Mesenchymal stem cell (in vitro differentiated cells and primary cell): ENCODE results near the gene CPNE8.

Experiments
- DNase-seq: peaks from one replicate; pipeline ENCODE4 v3.0.0-alpha.2; 2013
- H2AFZ ChIP-seq: one replicate; pipeline ENCODE4 v1.6.1; 2013; ENCODE audit warnings: low read depth, mild to moderate bottlenecking, control low read depth, inconsistent platforms, low read length, moderate library complexity
- H2AK5ac ChIP-seq: 2 replicates; pipeline ENCODE4 v1.6.1; 2013; ENCODE audit warnings: low read length, moderate library complexity, mild to moderate bottlenecking, inconsistent platforms; ENCODE audit not compliant: severe bottlenecking
- H2BK120ac ChIP-seq: one replicate; pipeline ENCODE4 v1.6.1; 2013; ENCODE audit warnings: low read depth, mild to moderate bottlenecking, inconsistent platforms, low read length, moderate library complexity
- H2BK12ac ChIP-seq, 2 experiments: one replicate each; pipeline ENCODE4 v1.6.1; 2013; ENCODE audit warnings: inconsistent platforms in 2 of 2, low read length in 2 of 2, mild to moderate bottlenecking in 2 of 2, moderate library complexity in 2 of 2, control low read depth in 1 of 2
- H2BK15ac ChIP-seq: one replicate; pipeline ENCODE4 v1.6.1; 2013; ENCODE audit warnings: mild to moderate bottlenecking, low read depth, inconsistent platforms; ENCODE audit not compliant: poor library complexity, severe bottlenecking
- H2BK5ac ChIP-seq: 2 replicates; pipeline ENCODE4 v1.6.1; 2013; ENCODE audit warnings: low read depth, mild to moderate bottlenecking, low read length, control low read depth, inconsistent platforms; ENCODE audit not compliant: poor library complexity, severe bottlenecking
- H3K14ac ChIP-seq, 2 experiments: one replicate each; pipeline ENCODE4 v1.6.1; 2013; ENCODE audit warnings: inconsistent platforms in 2 of 2, low read length in 2 of 2, control low read depth in 1 of 2, mild to moderate bottlenecking in 1 of 2, moderate library complexity in 1 of 2
- H3K18ac ChIP-seq, 2 experiments: one replicate each; pipeline ENCODE4 v1.6.1; 2013; ENCODE audit warnings: inconsistent platforms in 2 of 2, low read length in 2 of 2, control low read depth in 1 of 2, low read depth in 1 of 2, mild to moderate bottlenecking in 1 of 2
- H3K23ac ChIP-seq, 2 experiments: one replicate each; pipeline ENCODE4 v1.6.1; 2013; ENCODE audit warnings: inconsistent platforms in 2 of 2, low read length in 2 of 2, mild to moderate bottlenecking in 2 of 2, moderate library complexity in 2 of 2, control low read depth in 1 of 2
- H3K27ac ChIP-seq: 2 replicates; pipeline ENCODE4 v1.5.1; 2013; ENCODE audit warnings: mild to moderate bottlenecking, moderate library complexity, low read length, control low read depth, inconsistent platforms; ENCODE audit not compliant: poor library complexity, severe bottlenecking
- H3K27me3 ChIP-seq, 2 experiments: 2 replicates each; pipeline versions ENCODE4 v1.6.1 to v1.7.0; 2013; ENCODE audit warnings: low read length in 2 of 2, mild to moderate bottlenecking in 2 of 2, moderate library complexity in 2 of 2, control low read depth in 1 of 2, inconsistent platforms in 1 of 2; ENCODE audit not compliant: control insufficient read depth in 1 of 2, insufficient read depth in 1 of 2
- H3K36me3 ChIP-seq, 2 experiments: 2 replicates each; pipeline versions ENCODE4 v1.6.1 to v1.7.0; 2013; ENCODE audit warnings: low read length in 2 of 2, control low read depth in 1 of 2, inconsistent platforms in 1 of 2, low read depth in 1 of 2, mild to moderate bottlenecking in 1 of 2; ENCODE audit not compliant: insufficient read depth in 2 of 2, control insufficient read depth in 1 of 2
- H3K4ac ChIP-seq, 2 experiments: one replicate each; pipeline ENCODE4 v1.6.1; 2013; ENCODE audit warnings: inconsistent platforms in 2 of 2, low read length in 2 of 2, mild to moderate bottlenecking in 2 of 2, moderate library complexity in 2 of 2, control low read depth in 1 of 2, low read depth in 1 of 2
- H3K4me1 ChIP-seq: 2 replicates; pipeline ENCODE4 v1.6.1; 2013; ENCODE audit warnings: low read depth, low read length, control low read depth; ENCODE audit not compliant: control insufficient read depth, insufficient read depth
- H3K4me2 ChIP-seq: 2 replicates; pipeline ENCODE4 v1.6.1; 2013; ENCODE audit warnings: low read length, mild to moderate bottlenecking, inconsistent platforms; ENCODE audit not compliant: poor library complexity, severe bottlenecking
- H3K4me3 ChIP-seq, 2 experiments: 2 replicates each; pipeline versions ENCODE4 v1.5.1 to v1.7.0; 2013; ENCODE audit warnings: low read length in 2 of 2, mild to moderate bottlenecking in 2 of 2, control low read depth in 1 of 2, low read depth in 1 of 2; ENCODE audit not compliant: insufficient read depth in 1 of 2
- H3K79me1 ChIP-seq: replicated peaks from 2 replicates; pipeline ENCODE4 v1.6.1; 2013; ENCODE audit warnings: mild to moderate bottlenecking, control low read depth, low read length, inconsistent platforms; ENCODE audit not compliant: poor library complexity, severe bottlenecking
- H3K9ac ChIP-seq: 2 replicates; pipeline ENCODE4 v1.7.0; 2013; ENCODE audit warnings: mild to moderate bottlenecking, low read length, moderate library complexity
- H3K9me3 ChIP-seq: 2 replicates; pipeline ENCODE4 v1.7.0; 2013; ENCODE audit warnings: mild to moderate bottlenecking, low read length; ENCODE audit not compliant: control insufficient read depth
- H4K8ac ChIP-seq: one replicate; pipeline ENCODE4 v1.6.1; 2013; ENCODE audit warnings: inconsistent platforms, mild to moderate bottlenecking, low read length, moderate library complexity
- H4K91ac ChIP-seq: one replicate; pipeline ENCODE4 v1.6.1; 2013; ENCODE audit warnings: mild to moderate bottlenecking, low read length, inconsistent platforms
- WGBS: methylation state at CpG from one replicate; pipeline ENCODE4 v1.1.7; 2013; ENCODE audit warnings: mixed read lengths; 5-methylcytosine and 5-hydroxymethylcytosine counted together

The CPNE8 gene

GRCh38 chr12:38831715-38832114 lies 73.7 kb downstream of the CPNE8 start:
- Histone ChIP-seq H4K8ac (no peak overlapping the region), H4K91ac (no peak overlapping the region), H3K14ac (no peak overlapping the region), H3K4ac (no peak overlapping the region), H2AFZ (no peak overlapping the region), H3K36me3 (no peaks in the 10 kb centered on the region), H2BK5ac (no peak overlapping the region), H3K27ac (no peak overlapping the region), H3K18ac (no peak overlapping the region), H2BK15ac (no peak overlapping the region), H2BK12ac (no peak overlapping the region), H3K4me3 (no peak overlapping the region), H3K4me2 (no peak overlapping the region), H3K9ac (no peak overlapping the region), H3K9me3 (no peaks in the 10 kb centered on the region), H3K4me1 (no peaks in the 10 kb centered on the region), H2BK120ac (no peak overlapping the region), H3K27me3 (no peaks in the 10 kb centered on the region), H2AK5ac (no peak overlapping the region), H3K23ac (no peak overlapping the region), H3K79me1 (peaks cover 11% of the 10 kb centered on the region)
- DNase-seq: no peak
- WGBS: 96% methylated on average over 5 of the region's 5 CpGs

- Histone ChIP-seq H3K4me2 (no peak overlapping the region), H3K4me1 (no peaks in the 10 kb centered on the region), H2BK120ac (no peak overlapping the region), H2AFZ (no peak overlapping the region), H2AK5ac (no peak overlapping the region), H4K91ac (no peak overlapping the region), H3K18ac (no peak overlapping the region), H3K36me3 (no peaks in the 10 kb centered on the region), H3K9ac (no peak overlapping the region), H4K8ac (no peak overlapping the region), H3K23ac (no peak overlapping the region), H2BK12ac (no peak overlapping the region), H3K79me1 (peaks cover 1% of the 10 kb centered on the region), H3K14ac (no peak overlapping the region), H2BK15ac (no peak overlapping the region), H3K4ac (no peak overlapping the region), H3K27ac (no peak overlapping the region), H3K4me3 (no peak overlapping the region), H3K27me3 (no peaks in the 10 kb centered on the region), H3K9me3 (no peaks in the 10 kb centered on the region), H2BK5ac (no peak overlapping the region)
- WGBS: 86% methylated on average over 4 of the region's 4 CpGs
- DNase-seq: no peak
Measured at GRCh38 chr12:38825006-38825405, 80.4 kb downstream of the CPNE8 start.

GRCh38 chr12:38823738-38824137 lies 81.7 kb downstream of the CPNE8 start:
- H2BK15ac ChIP-seq: no peak overlapping the region
- no peak overlapping the region for H3K18ac ChIP-seq
- no peak overlapping the region for H3K23ac ChIP-seq
- no peak overlapping the region for H3K4me3 ChIP-seq
- no peak overlapping the region for H2BK12ac ChIP-seq
- no peak overlapping the region for H3K14ac ChIP-seq
- H3K27me3 ChIP-seq: no peaks in the 10 kb centered on the region
- 82% methylated on average over 4 of the region's 6 CpGs for WGBS
- no peak overlapping the region for H3K27ac ChIP-seq
- H2AK5ac ChIP-seq: no peak overlapping the region
- no peak overlapping the region for H2BK5ac ChIP-seq
- no peak overlapping the region for H3K4ac ChIP-seq
- no peak overlapping the region for H2BK120ac ChIP-seq
- no peaks in the 10 kb centered on the region for H3K9me3 ChIP-seq
- no peak overlapping the region for H2AFZ ChIP-seq
- H3K9ac ChIP-seq: no peak overlapping the region
- H4K91ac ChIP-seq: no peak overlapping the region
- H3K36me3 ChIP-seq: no peaks in the 10 kb centered on the region
- H3K4me2 ChIP-seq: no peak overlapping the region
- H3K4me1 ChIP-seq: no peaks in the 10 kb centered on the region
- DNase-seq: peak; percentile 41
- no peak overlapping the region for H4K8ac ChIP-seq
- peaks cover 1% of the 10 kb centered on the region for H3K79me1 ChIP-seq

- no peak overlapping the region for H3K18ac ChIP-seq
- H3K9ac ChIP-seq: no peak overlapping the region
- peaks cover 1% of the 10 kb centered on the region for H3K79me1 ChIP-seq
- no peak overlapping the region for H2BK12ac ChIP-seq
- no peak overlapping the region for H2AK5ac ChIP-seq
- WGBS: 90% methylated on average over 2 of the region's 2 CpGs
- no peak overlapping the region for H3K27ac ChIP-seq
- no peak overlapping the region for H4K91ac ChIP-seq
- DNase-seq: no peak
- no peak overlapping the region for H2AFZ ChIP-seq
- no peak overlapping the region for H3K23ac ChIP-seq
- H3K9me3 ChIP-seq: no peaks in the 10 kb centered on the region
- no peak overlapping the region for H2BK5ac ChIP-seq
- H3K14ac ChIP-seq: no peak overlapping the region
- no peaks in the 10 kb centered on the region for H3K4me1 ChIP-seq
- no peak overlapping the region for H4K8ac ChIP-seq
- H3K27me3 ChIP-seq: no peaks in the 10 kb centered on the region
- H2BK120ac ChIP-seq: no peak overlapping the region
- no peaks in the 10 kb centered on the region for H3K36me3 ChIP-seq
- no peak overlapping the region for H3K4me2 ChIP-seq
- H3K4ac ChIP-seq: no peak overlapping the region
- H2BK15ac ChIP-seq: no peak overlapping the region
- H3K4me3 ChIP-seq: no peak overlapping the region
Measured at GRCh38 chr12:38823314-38823713, 82.1 kb downstream of the CPNE8 start.
